Sciatic nerve (tissue), 2 donors: ENCODE data around the gene SCNN1G. TPM values are rescaled to one million over a fixed set of nuclear protein-coding genes. Genes with fewer than 3 reads are reported as not detected.

Source experiments
- ATAC-seq: fragments of 200-7000 bp; cut with Tn5 transposase; one replicate; pipeline ENCODE4 v1.9.1; 2020; ENCODE audit warnings: mild to moderate bottlenecking, moderate library complexity
- DNase-seq: peaks from one replicate; pipeline ENCODE4 v3.0.0-alpha.2; 2020; ENCODE audit warnings: low spot score
- intact Hi-C: fragments of 100-400 bp; cut with DNase I; formaldehyde crosslinking; loops from one replicate; pipeline ENCODE4 v1.14.2; 2022
- total RNA-seq: library from RNA; stranded (reverse); fragmentation: NEBNext Ultra II Directional; extraction: Animal tissue kit (Norgen Biotek cat#: 25700); gene quantifications from one replicate; pipeline ENCODE4 v1.2.1, GENCODE V29; 2021
- donor health status: DM: no; HTN: no; CAD: no.
- donor health status: DM: no; HTN: no; CAD: no.

Gene SCNN1G
- total RNA-seq, 1 donor from 2014 or later: not detected

DNA sequence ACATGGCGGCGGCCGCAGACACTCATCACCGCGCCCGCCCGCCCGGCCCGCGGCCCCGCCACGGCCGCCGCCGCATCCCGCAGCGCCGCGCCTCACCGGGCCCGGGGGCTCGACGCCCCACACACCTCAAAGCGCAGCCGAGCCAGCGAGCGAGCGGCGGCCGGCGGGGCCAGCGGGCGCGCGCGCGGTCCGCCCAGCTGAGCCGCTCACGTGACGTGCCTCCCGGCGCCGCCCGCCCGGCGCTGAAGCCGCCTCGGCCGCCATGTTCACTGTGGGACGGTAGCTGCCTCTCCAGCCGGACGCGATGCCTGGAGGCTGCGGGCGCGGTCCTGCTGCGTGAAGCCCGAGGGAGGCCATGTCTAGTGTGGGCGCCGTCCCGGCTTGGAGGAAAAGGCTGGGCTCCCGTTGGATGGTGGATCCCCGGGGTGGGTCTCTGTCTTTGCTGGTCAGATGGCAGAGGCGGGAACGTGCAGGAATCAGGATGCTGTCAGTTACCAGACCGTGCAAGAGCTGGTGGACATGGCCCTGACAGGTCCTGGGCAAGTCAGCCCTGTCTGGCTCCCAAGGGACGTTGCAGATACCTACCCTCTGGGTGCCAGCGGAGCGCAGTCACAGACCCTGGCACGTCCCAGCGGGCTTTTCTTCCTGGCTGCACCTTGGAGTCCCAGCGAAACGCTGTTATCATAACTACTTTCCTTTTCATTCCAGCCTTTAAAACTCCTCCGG lies 33.1 kb upstream of the SCNN1G start, which contains the start of gene USP31:
TSS of gene USP31 (minus strand) at position 186 of the 726 bp plus-strand sequence. CDS start at position 4, 182 bp downstream.
- ATAC-seq (peak; percentile 100), DNase-seq (peak; percentile 96)
- intact Hi-C loops: no loop called here

DNA sequence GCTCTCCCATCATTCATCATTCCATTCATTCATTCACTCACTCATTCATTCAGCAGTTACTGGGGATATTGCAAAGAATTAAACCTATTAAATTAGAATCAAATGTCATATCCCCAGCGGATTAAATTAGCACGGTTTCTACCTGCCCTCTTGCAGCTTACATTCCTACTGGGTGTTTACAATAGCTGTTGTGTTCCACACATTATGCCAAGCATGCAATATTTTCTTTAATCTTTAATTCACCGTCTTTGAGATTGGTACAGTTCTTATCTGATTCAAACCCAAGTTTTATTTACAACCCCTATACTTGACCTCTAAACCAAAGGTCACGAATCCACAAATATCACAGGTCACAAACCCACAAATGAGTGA lies 32.6 kb upstream of the SCNN1G start:
- ATAC-seq: no peak
- intact Hi-C loops: no loop called here
- DNase-seq: no peak

DNA sequence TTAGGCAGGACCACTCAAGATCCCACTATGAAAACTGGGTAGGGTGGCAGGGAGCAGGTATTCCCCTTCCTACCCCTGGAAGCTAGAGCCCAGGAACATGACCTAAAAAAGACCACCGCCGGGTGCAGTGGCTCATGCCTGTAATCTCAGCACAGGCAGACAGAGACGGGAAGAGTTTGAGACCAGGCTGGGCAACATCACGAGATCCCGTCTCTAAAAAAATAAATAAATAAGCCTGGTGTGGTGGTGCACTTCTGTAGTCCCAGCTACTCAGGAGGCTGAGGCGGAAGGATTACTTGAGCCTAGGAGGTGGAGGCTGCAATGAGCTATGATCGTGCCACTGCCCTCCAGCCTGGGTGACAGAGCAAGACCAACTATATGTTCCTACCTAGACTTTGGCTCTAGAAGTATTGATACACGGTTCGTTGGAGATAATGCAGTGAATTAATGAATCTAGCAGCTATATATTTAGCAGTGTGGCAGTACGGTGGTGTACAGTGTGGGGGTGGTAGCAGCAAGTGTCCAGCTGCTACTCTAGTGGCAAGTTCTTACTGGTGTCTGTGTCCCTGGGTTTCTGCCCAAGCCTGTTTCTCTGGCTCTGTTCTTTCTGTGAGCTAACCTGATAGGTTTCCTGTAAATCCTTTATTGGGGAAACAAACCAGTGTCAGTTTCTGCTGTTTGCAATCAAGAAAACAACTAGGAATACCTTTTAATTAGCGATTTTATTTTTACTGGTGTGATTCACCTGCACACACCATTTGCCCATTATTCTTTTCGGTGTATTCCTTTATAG lies 30.0 kb upstream of the SCNN1G start:
- intact Hi-C loops: no loop called here
- ATAC-seq (no peak), DNase-seq (no peak)

DNA sequence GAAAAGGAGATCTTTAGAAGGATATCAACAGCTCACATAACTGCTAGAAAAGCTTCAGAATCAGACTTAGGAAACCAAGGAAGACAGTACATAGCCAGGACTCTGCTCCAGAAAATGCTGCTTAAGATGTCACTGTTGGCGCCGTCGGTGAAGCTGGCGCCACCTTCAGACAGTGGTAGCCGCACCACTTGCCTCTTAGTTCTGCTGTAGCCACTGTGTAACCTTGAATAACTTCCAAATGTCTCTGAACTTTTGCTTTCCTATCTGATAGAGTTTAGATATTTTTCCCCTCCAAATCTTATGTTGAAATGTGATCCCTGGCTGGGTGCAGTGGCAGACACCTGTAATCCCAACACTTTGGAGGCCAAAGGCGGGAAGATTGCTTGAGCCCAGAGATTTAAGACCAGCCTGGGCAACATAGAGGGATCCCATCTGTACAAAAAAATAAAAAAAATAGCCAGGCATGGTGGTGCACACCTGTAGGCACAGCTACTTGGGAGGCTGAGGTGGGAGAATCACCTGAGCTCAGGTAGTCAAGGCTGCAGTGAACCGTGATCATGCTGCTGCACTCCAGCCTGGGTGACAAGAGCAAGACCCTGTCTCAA lies 27.0 kb upstream of the SCNN1G start:
- ATAC-seq (no peak), DNase-seq (no peak)
- intact Hi-C loops: no loop called here

DNA sequence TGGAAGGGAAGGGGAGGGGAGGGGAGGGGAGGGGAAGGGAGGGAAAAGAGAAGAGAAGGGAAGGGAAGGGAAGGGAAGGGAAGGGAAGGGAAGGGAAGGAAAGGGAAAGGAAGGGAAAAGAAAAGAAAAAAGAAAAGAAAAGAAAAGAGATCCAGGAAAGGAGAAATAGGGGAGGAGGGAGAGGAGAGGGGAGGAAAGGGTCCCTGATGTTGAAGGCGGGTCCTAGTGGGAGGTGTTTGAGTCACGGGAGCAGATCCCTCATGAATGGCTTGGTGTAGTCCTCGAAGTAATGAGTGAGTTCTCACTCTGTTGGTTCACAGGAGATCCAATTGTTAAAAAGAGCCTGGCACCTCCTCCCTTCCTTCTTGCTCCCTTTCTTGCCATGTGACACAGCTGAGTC lies 26.4 kb upstream of the SCNN1G start:
- DNase-seq (no peak), ATAC-seq (no peak)
- intact Hi-C loops: no loop called here

DNA sequence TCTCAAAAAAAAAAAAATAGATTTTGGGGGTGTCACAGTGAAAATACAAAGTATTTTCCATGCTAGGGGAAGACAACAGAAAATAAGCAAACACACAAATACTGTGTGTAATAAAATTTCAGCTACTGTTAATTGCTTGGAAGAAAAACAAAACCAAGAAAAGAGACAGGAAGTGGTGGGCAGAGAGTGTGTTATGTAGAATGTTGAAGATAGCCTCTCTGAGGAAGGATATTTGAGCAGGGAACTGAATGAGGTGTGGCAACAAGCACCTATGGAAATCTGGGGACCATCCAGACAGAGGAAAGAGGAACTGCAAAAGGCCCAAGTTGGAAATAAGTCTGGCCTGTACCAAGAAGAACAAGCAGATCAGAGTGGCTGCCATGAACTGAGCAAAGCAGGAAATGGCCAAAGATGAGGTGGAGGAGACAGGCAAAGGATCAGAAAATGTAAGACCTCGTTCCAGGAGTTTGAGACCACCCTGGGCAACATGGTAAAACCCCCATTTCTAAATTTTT lies 25.5 kb upstream of the SCNN1G start:
- ATAC-seq (no peak), DNase-seq (no peak)
- intact Hi-C loops: no loop called here

DNA sequence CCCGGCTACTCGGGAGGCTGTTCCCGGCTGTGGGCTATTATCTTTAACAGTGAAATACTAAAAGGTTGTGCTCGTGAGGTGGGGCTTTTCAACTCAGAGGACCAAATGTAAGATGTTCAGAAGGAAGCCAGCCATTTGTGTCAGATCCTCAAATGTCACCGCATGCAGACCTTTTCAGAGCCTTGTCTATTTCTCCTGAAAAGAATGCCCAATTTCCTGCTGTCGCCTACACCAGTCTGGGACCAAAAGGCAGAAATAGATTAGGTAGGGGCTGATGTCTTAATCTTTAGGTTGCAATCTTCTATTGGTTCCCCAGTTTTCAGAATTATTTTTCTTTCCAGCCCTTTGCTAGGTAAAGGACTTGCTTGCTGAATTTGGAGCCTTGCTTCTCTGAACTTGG lies 24.4 kb upstream of the SCNN1G start:
- intact Hi-C loops: no loop called here
- ATAC-seq: no peak

DNA sequence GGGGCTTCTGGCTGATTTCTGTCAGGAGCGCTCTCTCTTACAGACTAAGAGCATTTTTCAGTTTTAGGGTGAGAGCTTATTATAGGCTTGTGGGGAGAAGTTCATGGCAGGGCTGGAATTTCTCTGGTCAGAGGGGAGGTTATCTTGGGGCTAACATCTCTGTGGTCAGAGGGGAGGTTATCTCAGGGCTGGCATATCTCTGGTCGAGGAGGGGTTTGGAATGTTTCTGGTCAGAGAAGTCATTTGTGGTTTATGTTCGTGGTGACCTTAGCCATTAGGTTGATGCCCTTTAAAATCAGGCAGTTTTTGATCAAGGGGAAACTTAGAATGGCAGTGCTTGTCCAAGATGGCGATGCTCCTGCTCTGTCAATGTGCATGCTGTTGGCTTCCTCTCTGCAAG lies 22.5 kb upstream of the SCNN1G start:
- intact Hi-C loops: no loop called here
- ATAC-seq: no peak
- no peak for DNase-seq

More for the DNA sequence above, 24.4 kb upstream of the SCNN1G start:
- DNase-seq: no peak

DNA sequence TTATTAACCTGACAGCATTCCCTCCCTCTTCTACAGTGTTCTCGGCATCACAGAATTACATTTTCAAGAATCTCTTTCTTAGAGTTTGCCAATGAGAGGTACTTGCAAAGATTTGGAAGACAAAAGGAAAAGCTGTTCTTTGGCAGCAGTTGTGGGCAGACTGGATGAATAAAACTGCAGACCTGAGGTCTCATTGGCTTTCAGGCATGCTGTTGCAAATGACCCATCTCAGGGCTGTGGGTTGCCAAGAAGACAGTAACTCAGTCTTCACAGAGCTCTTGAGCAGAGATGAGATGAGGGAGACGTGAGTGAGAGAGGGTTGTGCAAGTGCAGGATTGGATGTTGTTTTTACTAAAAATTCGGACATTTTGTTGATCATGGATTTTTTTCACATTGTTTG lies 22.0 kb upstream of the SCNN1G start:
- ATAC-seq: no peak
- no peak for DNase-seq
- intact Hi-C loops: no loop called here

DNA sequence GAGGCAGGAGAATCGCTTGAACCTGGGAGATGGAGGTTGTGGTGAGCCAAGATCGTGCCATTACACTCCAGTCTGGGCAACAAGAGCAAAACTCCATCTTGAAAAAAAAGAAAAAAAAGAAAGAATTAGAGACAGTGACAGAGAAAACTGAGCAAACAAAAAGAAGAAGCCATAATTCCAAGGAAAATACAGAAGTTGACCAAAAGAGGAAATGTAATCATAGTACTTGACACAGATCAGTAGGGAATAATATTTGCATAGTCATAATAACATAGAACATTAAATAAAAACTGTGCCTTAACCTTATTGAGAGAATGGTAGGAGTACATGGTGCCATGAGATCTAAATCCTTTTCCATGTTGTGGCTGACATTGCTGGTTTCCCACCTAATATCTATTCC lies 18.6 kb upstream of the SCNN1G start:
- intact Hi-C loops: no loop called here
- DNase-seq (no peak), ATAC-seq (no peak)

DNA sequence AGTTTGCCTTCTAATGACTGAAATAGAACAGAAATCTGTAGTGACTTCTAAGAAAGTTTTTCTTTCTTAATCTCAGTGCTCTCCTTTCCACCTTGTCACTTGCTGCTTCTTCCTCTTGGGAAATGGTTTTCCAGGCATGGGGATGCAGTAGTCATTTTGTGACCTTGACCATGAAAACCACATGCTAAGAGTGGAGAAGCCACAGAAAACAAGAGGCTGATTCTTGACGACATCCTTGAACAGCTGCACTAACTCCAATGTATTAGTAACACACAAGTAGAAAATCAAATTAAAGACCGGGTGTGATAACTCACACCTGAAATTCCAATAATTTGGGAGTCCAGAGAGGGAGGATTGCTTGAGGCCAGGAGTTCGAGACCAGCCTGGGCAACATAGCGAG lies 17.8 kb upstream of the SCNN1G start:
- ATAC-seq (no peak), DNase-seq (no peak)
- intact Hi-C loops: no loop called here

DNA sequence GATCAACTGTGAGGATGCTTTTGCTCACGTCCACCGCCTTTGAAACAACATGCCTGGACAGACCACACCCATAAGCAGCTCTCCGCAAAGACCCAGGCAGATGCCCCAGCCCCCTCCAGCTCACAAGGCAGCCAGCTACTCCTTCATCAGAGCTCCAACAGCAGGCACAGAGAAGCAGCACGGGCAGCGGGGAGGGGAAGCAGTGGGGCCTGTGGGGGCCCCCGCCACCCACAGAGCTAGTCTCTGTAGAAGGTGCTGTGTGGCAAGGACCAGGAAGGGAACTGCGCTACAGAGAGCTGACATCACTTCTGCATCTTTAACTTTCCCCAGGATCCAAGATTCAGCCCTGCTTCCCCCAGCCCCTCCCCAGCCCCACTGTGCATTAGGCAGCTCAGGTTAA lies 10.0 kb upstream of the SCNN1G start:
- DNase-seq (no peak), ATAC-seq (no peak)
- intact Hi-C loops: no loop called here

DNA sequence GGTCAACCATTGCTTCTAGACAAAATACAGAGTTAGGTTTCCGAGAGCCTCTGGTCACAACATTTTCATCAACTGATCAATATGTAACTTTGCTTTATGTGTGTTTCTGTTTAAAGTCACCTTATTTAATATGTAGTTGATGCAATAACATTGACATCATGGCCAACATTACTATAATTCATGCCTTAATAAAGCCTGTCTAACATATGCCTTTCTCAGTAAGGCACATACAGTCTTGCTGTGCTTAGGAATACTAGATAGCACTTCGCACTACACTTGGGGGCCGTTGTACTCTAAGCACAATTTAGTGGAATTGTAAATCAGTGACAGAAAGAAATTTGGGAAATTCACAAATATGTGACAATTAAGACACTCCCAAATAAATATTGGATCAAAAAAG lies 9.6 kb upstream of the SCNN1G start:
- intact Hi-C loops: no loop called here
- no peak for DNase-seq
- no peak for ATAC-seq

DNA sequence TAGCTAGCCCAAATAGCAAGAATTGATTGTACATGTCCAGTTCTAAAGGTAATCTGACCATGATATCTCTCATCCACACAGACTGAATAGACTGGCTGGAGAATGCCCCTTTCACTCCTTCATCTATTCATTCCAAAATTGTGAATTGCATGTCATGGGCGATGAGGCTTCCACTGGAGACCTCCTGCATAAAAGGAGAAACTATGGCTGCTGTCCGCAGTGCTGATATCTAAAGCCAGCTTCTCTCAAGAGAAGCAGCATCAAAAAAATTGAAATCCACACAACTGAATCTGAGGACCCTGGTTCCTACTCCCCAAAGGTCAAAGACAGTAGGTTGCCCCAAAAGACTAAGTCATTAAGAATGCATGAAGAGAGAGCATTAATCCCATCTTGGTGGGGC lies 7.9 kb upstream of the SCNN1G start:
- intact Hi-C loops: no loop called here
- DNase-seq (no peak), ATAC-seq (no peak)

DNA sequence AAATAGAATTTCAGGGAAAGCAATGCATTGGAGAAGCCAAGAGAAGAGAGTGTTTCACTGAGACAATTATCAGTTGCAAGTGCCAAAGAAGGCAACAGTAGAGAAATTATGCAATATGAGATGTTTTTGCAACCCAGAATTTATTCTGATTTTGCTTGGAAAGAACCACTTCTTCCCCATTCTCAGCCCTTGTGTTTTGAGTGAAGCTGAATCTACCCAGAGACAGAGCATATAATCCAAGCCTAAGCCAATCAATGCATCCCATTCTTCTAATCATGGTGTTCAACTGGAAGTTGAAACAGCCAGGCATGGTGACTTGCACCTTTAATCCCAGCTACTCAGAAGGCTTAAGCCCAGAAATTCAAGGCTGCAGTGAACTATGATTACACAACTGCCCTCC lies 6.9 kb upstream of the SCNN1G start:
- intact Hi-C loops: no loop called here
- ATAC-seq: peak; percentile 32
- no peak for DNase-seq

DNA sequence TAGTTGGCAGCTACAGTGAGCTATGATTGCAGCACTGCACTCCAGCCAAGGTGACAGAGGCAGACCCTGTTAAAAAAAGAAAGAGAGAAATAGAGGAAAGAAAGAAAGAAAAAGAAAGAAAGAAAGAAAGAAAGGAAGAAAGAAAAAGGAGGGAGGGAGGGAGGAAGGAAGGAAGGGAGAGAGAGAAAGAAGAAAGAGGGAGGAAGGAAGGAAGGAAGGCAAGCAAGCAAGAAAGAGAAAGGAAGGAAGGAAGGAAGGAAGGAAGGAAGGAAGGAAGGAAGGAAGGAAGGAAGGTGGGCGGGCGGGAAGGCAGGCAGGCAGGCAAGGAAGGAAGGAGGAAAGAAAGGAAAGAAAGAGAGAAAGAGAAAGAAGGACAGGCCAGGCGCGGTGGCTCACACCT lies 1.0 kb upstream of the SCNN1G start:
- intact Hi-C loops: no loop called here
- DNase-seq: no peak
- no peak for ATAC-seq

DNA sequence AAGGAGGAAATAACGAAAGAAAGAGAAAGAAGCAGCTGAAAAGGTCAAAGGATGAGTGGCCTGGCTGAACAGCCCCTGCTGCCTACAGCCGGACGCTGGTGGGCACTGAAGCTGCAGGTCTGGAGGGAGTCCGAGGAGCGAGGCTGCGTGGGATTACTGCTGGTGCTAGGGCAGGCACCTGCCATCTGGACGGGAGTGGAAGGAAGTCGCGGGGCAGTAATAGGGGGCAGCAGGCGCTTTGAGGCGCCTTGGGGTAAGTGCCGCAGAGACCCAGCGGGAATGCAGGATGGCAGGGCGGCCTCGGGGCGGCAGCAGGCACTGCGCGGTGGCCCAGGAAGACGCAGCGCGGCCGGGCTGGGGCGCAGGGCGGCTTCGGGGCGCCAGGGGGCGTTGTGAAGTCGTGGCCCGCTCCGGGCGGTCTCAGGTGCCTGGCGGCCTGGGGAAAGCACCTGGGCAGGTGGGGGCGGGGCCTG lies 303 bp upstream of the SCNN1G start:
- DNase-seq (peak; percentile 74), ATAC-seq (peak; percentile 84)
- intact Hi-C loops: no loop called here

DNA sequence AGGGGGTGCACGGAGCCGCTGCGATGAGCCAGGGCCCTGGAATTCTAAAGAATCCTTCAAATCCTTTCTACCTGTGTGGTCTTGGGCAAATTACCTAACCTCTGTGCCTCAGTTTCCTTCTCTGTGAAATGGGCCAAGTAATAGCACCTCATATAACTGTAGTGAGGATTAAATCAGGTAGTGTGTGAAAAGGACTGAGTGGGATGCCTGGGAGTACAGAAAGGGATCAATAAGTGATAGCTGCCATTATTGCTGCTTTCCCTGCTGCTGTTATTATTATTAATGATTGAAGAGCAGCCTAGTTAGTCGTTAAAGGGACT lies 958 bp downstream of the SCNN1G start:
- ATAC-seq: no peak
- DNase-seq: no peak
- intact Hi-C loops: no loop called here

DNA sequence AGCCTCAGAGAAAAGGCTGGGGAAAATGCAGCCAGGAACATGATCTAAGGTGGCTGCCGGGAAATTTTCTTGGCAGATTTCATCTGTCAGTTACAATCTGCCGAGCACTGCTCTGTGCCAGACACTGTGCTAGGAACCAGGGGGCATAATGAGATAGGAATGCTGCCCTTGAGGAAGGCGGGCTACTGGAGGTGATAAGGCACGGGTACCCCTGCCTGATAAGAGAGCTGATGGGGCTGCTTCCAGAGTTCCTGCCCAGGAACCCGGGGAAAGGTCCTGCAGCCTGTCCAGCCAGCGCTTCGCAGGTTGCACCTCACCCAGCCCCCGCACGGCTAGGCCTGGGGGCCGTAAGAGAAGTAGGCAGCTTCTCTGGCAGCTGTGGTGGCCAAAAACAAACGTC lies 3.1 kb downstream of the SCNN1G start:
- ATAC-seq (no peak), DNase-seq (no peak)
- intact Hi-C loops: no loop called here

DNA sequence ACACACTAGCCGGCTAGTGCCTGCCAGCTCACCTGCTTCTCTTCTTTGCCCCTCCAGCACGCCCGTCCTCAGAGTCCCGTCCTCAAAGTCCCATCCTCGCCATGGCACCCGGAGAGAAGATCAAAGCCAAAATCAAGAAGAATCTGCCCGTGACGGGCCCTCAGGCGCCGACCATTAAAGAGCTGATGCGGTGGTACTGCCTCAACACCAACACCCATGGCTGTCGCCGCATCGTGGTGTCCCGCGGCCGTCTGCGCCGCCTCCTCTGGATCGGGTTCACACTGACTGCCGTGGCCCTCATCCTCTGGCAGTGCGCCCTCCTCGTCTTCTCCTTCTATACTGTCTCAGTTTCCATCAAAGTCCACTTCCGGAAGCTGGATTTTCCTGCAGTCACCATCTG lies 3.6 kb downstream of the SCNN1G start:
- no peak for ATAC-seq

More for the DNA sequence above, 3.6 kb downstream of the SCNN1G start:
- DNase-seq: no peak
- intact Hi-C loops: no loop called here
